DND-41 (cell line): Measurements from ENCODE around the gene HFM1.
"Not testable (repeated sequence)": the region's sequence is repeated elsewhere in the genome, so short reads cannot be mapped to it uniquely, and the experiment has no call there.

Source experiments
- ATAC-seq: fragments of 200-7000 bp; cut with Tn5 transposase; 3 replicates; pipeline ENCODE4 v1.9.1; 2021; ENCODE audit warnings: low read depth; ENCODE audit not compliant: insufficient read depth
- DNase-seq: peaks from one replicate; pipeline ENCODE4 v3.0.0-alpha.2; 2020
- H2AFZ ChIP-seq: 2 replicates; pipeline ENCODE4 v1.6.0; 2012; ENCODE audit warnings: low read depth, low read length
- H3K27ac ChIP-seq: 2 replicates; pipeline ENCODE4 v1.5.1; 2012; ENCODE audit warnings: low read length, inconsistent platforms
- H3K27me3 ChIP-seq: fragments of 200-600 bp; sonication (generic); 2 replicates; pipeline ENCODE4 v1.6.0; 2012; ENCODE audit warnings: low read length, mild to moderate bottlenecking, inconsistent platforms; ENCODE audit not compliant: insufficient read depth, poor library complexity
- H3K36me3 ChIP-seq: 2 replicates; pipeline ENCODE4 v1.5.1; 2012; ENCODE audit warnings: low read length, inconsistent platforms; ENCODE audit not compliant: insufficient read depth
- H3K4me1 ChIP-seq: 2 replicates; pipeline ENCODE4 v1.5.1; 2012; ENCODE audit warnings: mild to moderate bottlenecking, low read length; ENCODE audit not compliant: insufficient read depth
- H3K4me2 ChIP-seq: 2 replicates; pipeline ENCODE4 v1.6.0; 2012; ENCODE audit warnings: mild to moderate bottlenecking, moderate library complexity, low read length, inconsistent platforms; ENCODE audit not compliant: insufficient read depth
- H3K4me3 ChIP-seq, 2 experiments: fragments of 200-600 bp in 1 of 2; shearing (Covaris generic) in 1 of 2; 2 replicates each; pipeline ENCODE4 v1.5.1; 2012 to 2016; ENCODE audit warnings: inconsistent platforms in 2 of 2, low read length in 2 of 2, mild to moderate bottlenecking in 2 of 2, low read depth in 1 of 2, moderate library complexity in 1 of 2
- H3K79me2 ChIP-seq: 2 replicates; pipeline ENCODE4 v1.6.0; 2012; ENCODE audit warnings: low read length, inconsistent platforms; ENCODE audit not compliant: insufficient read depth
- H3K9ac ChIP-seq: 2 replicates; pipeline ENCODE4 v1.6.0; 2012; ENCODE audit warnings: low read depth, mild to moderate bottlenecking, inconsistent platforms, low read length, moderate library complexity
- H3K9me3 ChIP-seq: 2 replicates; pipeline ENCODE4 v1.5.1; 2012; ENCODE audit warnings: low read length, moderate library complexity, mild to moderate bottlenecking, inconsistent platforms; ENCODE audit not compliant: insufficient read depth, severe bottlenecking
- H4K20me1 ChIP-seq: 2 replicates; pipeline ENCODE4 v1.6.0; 2012; ENCODE audit warnings: low read length; ENCODE audit not compliant: insufficient read depth
- CTCF ChIP-seq: IDR thresholded peaks from 2 replicates; pipeline ENCODE4 v1.5.1; 2012; ENCODE audit warnings: borderline replicate concordance, low read length, moderate library complexity, mild to moderate bottlenecking; ENCODE audit not compliant: poor library complexity, severe bottlenecking; ENCODE audit errors: extremely low read depth
- EZH2 ChIP-seq: IDR thresholded peaks from 3 replicates; pipeline ENCODE4 v1.6.1; 2012; ENCODE audit warnings: borderline replicate concordance, low read depth, mild to moderate bottlenecking, moderate library complexity, low read length, inconsistent platforms; ENCODE audit not compliant: severe bottlenecking

HFM1 gene

DNA sequence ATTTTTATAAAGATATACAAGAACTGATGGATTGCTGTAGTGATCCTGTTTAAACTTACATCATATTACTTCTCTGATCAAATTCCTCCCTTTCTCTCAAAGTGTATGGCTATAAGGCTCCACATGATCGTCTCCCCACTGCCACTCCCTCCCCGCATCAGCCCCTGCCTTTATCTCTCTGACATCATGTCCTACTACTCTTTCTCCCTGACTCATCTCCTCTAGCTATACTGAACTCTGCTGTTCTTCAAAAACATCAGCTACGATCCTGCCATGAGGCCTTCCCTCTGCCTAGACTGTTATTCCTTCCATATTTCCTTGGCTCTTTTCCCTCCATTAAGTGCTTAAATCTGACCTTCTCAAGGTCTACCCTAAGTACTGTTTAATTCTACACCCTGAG is 22.8 kb downstream of the HFM1 start:
- no peak for TF ChIP-seq CTCF
- TF ChIP-seq EZH2, result no peak
- H3K79me2 ChIP-seq, result no peaks in the 10 kb centered on the region
- no peak for ATAC-seq
- no peak overlapping the region for H3K9ac ChIP-seq
- H3K4me2 ChIP-seq, result no peak overlapping the region
- no peak overlapping the region for H2AFZ ChIP-seq
- no peaks in the 10 kb centered on the region for H3K4me1 ChIP-seq
- H3K36me3 ChIP-seq, result no peaks in the 10 kb centered on the region
- H3K9me3 ChIP-seq, result no peaks in the 10 kb centered on the region
- DNase-seq, result no peak
- H3K27me3 ChIP-seq, result no peaks in the 10 kb centered on the region
- no peak overlapping the region for H3K27ac ChIP-seq
- H3K4me3 ChIP-seq, result no peak overlapping the region
- no peaks in the 10 kb centered on the region for H4K20me1 ChIP-seq

- no peak for ATAC-seq
- Histone ChIP-seq H3K4me3 (no peak overlapping the region), H3K4me2 (no peak overlapping the region), H3K9ac (no peak overlapping the region), H3K9me3 (no peaks in the 10 kb centered on the region), H2AFZ (no peak overlapping the region), H3K79me2 (no peaks in the 10 kb centered on the region), H3K27me3 (no peaks in the 10 kb centered on the region), H4K20me1 (no peaks in the 10 kb centered on the region), H3K27ac (no peak overlapping the region), H3K4me1 (no peaks in the 10 kb centered on the region), H3K36me3 (no peaks in the 10 kb centered on the region)
- no peak for DNase-seq
- TF ChIP-seq EZH2, result no peak
- TF ChIP-seq CTCF, result no peak
These were observed 30.6 kb downstream of the HFM1 start for GRCh38 chr1:91374086-91374485.

DNA sequence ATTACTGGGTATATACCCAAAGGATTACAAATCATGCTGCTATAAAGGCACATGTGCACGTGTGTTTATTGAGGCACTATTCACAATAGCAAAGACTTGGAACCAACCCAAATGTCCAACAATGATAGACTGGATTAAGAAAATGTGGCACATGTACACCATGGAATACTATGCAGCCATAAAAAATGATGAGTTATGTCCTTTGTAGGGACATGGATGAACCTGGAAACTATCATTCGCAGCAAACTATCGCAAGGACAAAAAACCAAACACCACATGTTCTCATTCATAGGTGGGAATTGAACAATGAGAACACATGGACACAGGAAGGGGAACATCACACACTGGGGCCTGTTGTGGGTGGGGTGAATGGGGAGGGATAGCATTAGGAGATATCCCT is 32.4 kb downstream of the HFM1 start:
- not testable (repeated sequence) for H3K9ac ChIP-seq, H2AFZ ChIP-seq, H3K79me2 ChIP-seq, H3K27me3 ChIP-seq, H3K4me3 ChIP-seq, H4K20me1 ChIP-seq, ATAC-seq, H3K36me3 ChIP-seq, DNase-seq, H3K4me1 ChIP-seq, H3K4me2 ChIP-seq, H3K27ac ChIP-seq, H3K9me3 ChIP-seq

GRCh38 chr1:91349524-91349923 is 55.1 kb downstream of the HFM1 start:
- Histone ChIP-seq H3K27me3 (peaks cover 7% of the 10 kb centered on the region), H3K79me2 (no peaks in the 10 kb centered on the region), H2AFZ (no peak overlapping the region), H3K36me3 (no peaks in the 10 kb centered on the region), H3K27ac (no peak overlapping the region), H3K4me2 (no peak overlapping the region), H3K4me1 (no peaks in the 10 kb centered on the region), H3K9ac (no peak overlapping the region), H4K20me1 (no peaks in the 10 kb centered on the region), H3K4me3 (no peak overlapping the region), H3K9me3 (peaks cover under 1% of the 10 kb centered on the region)
- TF ChIP-seq EZH2 (no peak), CTCF (no peak)
- DNase-seq (no peak), ATAC-seq (no peak)
